K562 (cell line): ENCODE data around the gene BRD3OS. TPM values are rescaled to one million over a fixed set of nuclear protein-coding genes. Genes with fewer than 3 reads are reported as not detected.

Experiments used
- ATAC-seq: fragments of 200-7000 bp; cut with Tn5 transposase; 3 replicates; pipeline ENCODE4 v1.9.1; 2020; ENCODE audit warnings: moderate library complexity
- BruUV-seq: library from RNA; stranded (reverse); fragments of 400-500 nt; replicated peaks from 2 replicates; lab custom pipeline; 2021; lab: Mats Ljungman, UMichigan
- CTCF ChIA-PET: fragments of 300-600 bp; formaldehyde crosslinking; extraction: SDS; loops from one replicate; lab custom pipeline; 2021; ENCODE audit warnings: low intra/inter-chr PET ratio; lab: Yijun Ruan, JAX
- POLR2A ChIA-PET: fragments of 300-600, 350-650 bp; sonication (Branson Sonifier 250); formaldehyde crosslinking; extraction: SDS; loops from one replicate; lab custom pipeline; 2021; ENCODE audit warnings: antibody characterized with exemption, inconsistent platforms; lab: Yijun Ruan, JAX
- DNase-seq, 4 experiments: peaks; one replicate each; pipeline versions ENCODE4 v3.0.0 to v3.0.0-alpha.2; 2011 to 2018; ENCODE audit warnings: low spot score in 3 of 4, mixed read lengths in 3 of 4; ENCODE audit errors: extremely low read depth in 1 of 4
- FAIRE-seq: peaks from 2 replicates; lab custom pipeline; 2011; peaks lifted over from hg19 to GRCh38; lab: Jason Lieb, UNC
- H2AFZ ChIP-seq: 2 replicates; pipeline ENCODE4 v1.6.0; 2011; ENCODE audit warnings: low read depth, low read length, control low read depth, inconsistent platforms
- H3K27ac ChIP-seq: fragments of 200-600 bp; 3 replicates; pipeline ENCODE4 v1.8.0; 2011; ENCODE audit warnings: low read depth, mild to moderate bottlenecking, control low read depth, inconsistent platforms, low read length, moderate library complexity, mixed read lengths; ENCODE audit errors: extremely low read depth
- H3K27me3 ChIP-seq, 2 experiments: fragments of 300-600 bp in 1 of 2; 2 replicates in 1 of 2; 3 replicates in 1 of 2; pipeline versions ENCODE4 v1.6.0 to v1.8.0; 2011; ENCODE audit warnings: inconsistent platforms in 2 of 2, low read length in 2 of 2, mild to moderate bottlenecking in 1 of 2, mixed read lengths in 1 of 2, moderate library complexity in 1 of 2; ENCODE audit not compliant: control insufficient read depth in 2 of 2, insufficient read depth in 2 of 2
- H3K36me3 ChIP-seq: fragments of 300-600 bp; 3 replicates; pipeline ENCODE4 v1.8.0; 2011; ENCODE audit warnings: mild to moderate bottlenecking, low read length, inconsistent platforms; ENCODE audit not compliant: control insufficient read depth, insufficient read depth
- H3K4me1 ChIP-seq, 2 experiments: fragments of 200-600 bp in 1 of 2; replicated peaks in 1 of 2; 2 replicates in 1 of 2; 3 replicates in 1 of 2; pipeline versions ENCODE4 v1.5.1 to v1.8.0; 2011; ENCODE audit warnings: inconsistent platforms in 2 of 2, low read length in 2 of 2, mild to moderate bottlenecking in 1 of 2, mixed read lengths in 1 of 2, moderate library complexity in 1 of 2; ENCODE audit not compliant: control insufficient read depth in 2 of 2, insufficient read depth in 2 of 2
- H3K4me2 ChIP-seq: 2 replicates; pipeline ENCODE4 v1.6.1; 2011; ENCODE audit warnings: low read length, control low read depth, inconsistent platforms, mixed read lengths; ENCODE audit not compliant: insufficient read depth
- H3K4me3 ChIP-seq: fragments of 200-600 bp; sonication (generic), shearing (Covaris generic); 2 replicates; pipeline ENCODE4 v1.5.1; 2016; ENCODE audit warnings: control low read depth, inconsistent platforms
- H3K79me2 ChIP-seq: fragments of 200-600 bp; 3 replicates; pipeline ENCODE4 v1.8.0; 2011; ENCODE audit warnings: low read length, inconsistent platforms; ENCODE audit not compliant: control insufficient read depth, insufficient read depth
- H3K9ac ChIP-seq, 2 experiments: 2 replicates each; pipeline versions ENCODE4 v1.6.0 to v1.6.1; 2011; ENCODE audit warnings: low read depth in 2 of 2, low read length in 2 of 2, control low read depth in 1 of 2, inconsistent platforms in 1 of 2, mild to moderate bottlenecking in 1 of 2, mixed read lengths in 1 of 2; ENCODE audit not compliant: insufficient read depth in 1 of 2
- H3K9me1 ChIP-seq: one replicate; pipeline ENCODE4 v1.6.0; 2011; ENCODE audit warnings: inconsistent platforms, mild to moderate bottlenecking, low read length, moderate library complexity; ENCODE audit not compliant: control insufficient read depth, insufficient read depth
- H3K9me3 ChIP-seq: replicated peaks from 2 replicates; pipeline ENCODE4 v1.5.1; 2011; ENCODE audit warnings: low read depth, low read length, inconsistent platforms; ENCODE audit not compliant: control insufficient read depth, insufficient read depth
- H4K20me1 ChIP-seq: replicated peaks from 2 replicates; pipeline ENCODE4 v1.6.1; 2011; ENCODE audit warnings: low read length, inconsistent platforms, mixed read lengths; ENCODE audit not compliant: control insufficient read depth, insufficient read depth
- RFX5 ChIP-seq: IDR thresholded peaks from 2 replicates; pipeline ENCODE4 v1.6.1; 2011; ENCODE audit warnings: low read depth, mild to moderate bottlenecking, improper control_type of control experiment, low read length
- ZBTB33 ChIP-seq: sonication (generic); formaldehyde crosslinking; IDR thresholded peaks from 2 replicates; pipeline ENCODE4 v1.8.1; 2023; ENCODE audit warnings: mild to moderate bottlenecking, missing genetic modification reagents
- ZBTB9 ChIP-seq: fragments of 450-650 bp; formaldehyde crosslinking; IDR thresholded peaks from 2 replicates; pipeline ENCODE4 v1.4.0; 2020; ENCODE audit warnings: mild to moderate bottlenecking, moderate library complexity
- WGBS: fragments of 100-300 bp; shearing (Covaris generic); methylation state at CpG from one replicate; pipeline ENCODE4 v1.1.6; 2016; ENCODE audit warnings: low coverage, mixed read lengths; ENCODE audit not compliant: insufficient coverage; ENCODE audit errors: missing lambda C conversion rate; 5-methylcytosine and 5-hydroxymethylcytosine counted together
- in situ Hi-C: fragments of 300-500 bp; cut with MboI; formaldehyde crosslinking; loops from 4 replicates; pipeline ENCODE4 v1.15.0; 2018; ENCODE audit warnings: inconsistent platforms, mixed read lengths
- intact Hi-C: fragments of 100-400 bp; cut with micrococcal nuclease; formaldehyde crosslinking; loops from 2 replicates; pipeline ENCODE4 v1.14.2; 2022
- polyA plus RNA-seq, 8 experiments: library from polyadenylated mRNA; depleted of rRNA in 4 of 8; stranded (reverse) in 5 of 8; unstranded in 3 of 8; fragments of >200 nt; fragmentation: Nextera tagmentation in 2 of 8; fragmentation: Illumina TruSeq in 1 of 8; extraction: Ambion mirVana in 2 of 8; extraction: Trizol in 1 of 8; gene quantifications; 2 replicates each; pipeline versions ENCODE4 v1.2.1 to v1.2.3, GENCODE V29; 2011 to 2014; ENCODE audit warnings: inconsistent platforms in 1 of 8, missing spikeins in 1 of 8
- total RNA-seq, 7 experiments: library from RNA; depleted of rRNA in 6 of 7; stranded (reverse); fragments of >200 nt in 6 of 7; fragmentation: Illumina TruSeq in 2 of 7; extraction: Trizol in 2 of 7; gene quantifications; 2 replicates each; pipeline versions ENCODE4 v1.2.1 to v1.2.3, GENCODE V29; 2011 to 2021; ENCODE audit warnings: low replicate concordance in 1 of 7

BRD3OS gene
- total and polyA plus RNA-seq, 9 of the 15 experiments (the other 6 are each of a cell fraction or from before 2014, with no cell fraction given), result 1.1 to 8.7 (median 5.9) TPM

- no TSS peak for BruUV-seq
- no peak for FAIRE-seq
- WGBS, result 73% methylated on average over 19 of the region's 22 CpGs
- peaks cover 20% of the 10 kb centered on the region; the same call in 2 of the 3 replicates for H3K36me3 ChIP-seq
- H3K79me2 ChIP-seq, result no peaks in the 10 kb centered on the region
- H3K4me3 ChIP-seq, result no peak overlapping the region
- no peaks in the 10 kb centered on the region for H3K9me1 ChIP-seq
- DNase-seq, result no peak
- no peaks in the 10 kb centered on the region for H3K9me3 ChIP-seq
- no peak overlapping the region for H3K4me2 ChIP-seq
- H4K20me1 ChIP-seq, result no peaks in the 10 kb centered on the region
- ATAC-seq, result no peak
- H3K4me1 ChIP-seq, result peaks cover 4 to 26% of the 10 kb centered on the region in 2 experiments; a peak in 3 of 5 replicates
- H2AFZ ChIP-seq, result no peak overlapping the region
- H3K27me3 ChIP-seq, result no peaks in the 10 kb centered on the region
- ChIA-PET POLR2A (interaction anchor here (1.0 to 1.7 kb wide), 2 partner anchors 15 to 16 kb away, joined by 3 to 4 read pairs; no protein-coding TSS in a partner anchor), CTCF (no interaction called here)
- intact Hi-C loops (no loop called here), in situ Hi-C loops (no loop called here)
- H3K9ac ChIP-seq, result no peak overlapping the region; a peak in 1 of 4 replicates
- no peak overlapping the region for H3K27ac ChIP-seq
- TF ChIP-seq ZBTB9 (CRISPR knock-in tag) (no peak), ZBTB33 (CRISPR knock-in tag) (0 out of 2 replicates have a peak, but pooled peaks have one; percentile 54), RFX5 (no peak)
Observed at GRCh38 chr9:134028575-134029247, 3.4 kb downstream of the BRD3OS start.
